Endothelial cell of umbilical vein (primary cell): ENCODE results near the gene STK40. TPM values are rescaled to one million over a fixed set of nuclear protein-coding genes. Genes with fewer than 3 reads are reported as not detected.

Source experiments
- BruUV-seq: library from RNA; stranded (reverse); fragments of 400-500 nt; replicated peaks from 2 replicates; lab custom pipeline; 2021; lab: Mats Ljungman, UMichigan
- CTCF ChIA-PET: fragments of 300-600, 350-600 bp; sonication (Branson Sonifier 250); formaldehyde crosslinking; loops from one replicate; lab custom pipeline; 2021; ENCODE audit warnings: antibody characterized with exemption, inconsistent platforms; lab: Charles Lee
- POLR2A ChIA-PET: fragments of 300-600, 350-600 bp; sonication (Branson Sonifier 250); formaldehyde crosslinking; loops from one replicate; lab custom pipeline; 2021; ENCODE audit warnings: antibody characterized with exemption, inconsistent platforms; lab: Charles Lee
- DNase-seq: peaks from one replicate; pipeline ENCODE4 v3.0.0-alpha.2; 2011; ENCODE audit warnings: low read depth, low spot score
- FAIRE-seq: peaks from 2 replicates; lab custom pipeline; 2011; peaks lifted over from hg19 to GRCh38; lab: Jason Lieb, UNC
- H2AFZ ChIP-seq: 2 replicates; pipeline ENCODE4 v1.6.0; 2012; ENCODE audit warnings: low read depth, low read length, control low read depth, inconsistent platforms
- H3K27ac ChIP-seq: 2 replicates; pipeline ENCODE4 v1.5.1; 2011; ENCODE audit warnings: low read depth, mild to moderate bottlenecking, control low read depth, low read length, moderate library complexity; ENCODE audit not compliant: insufficient read depth
- H3K27me3 ChIP-seq, 2 experiments: 2 replicates each; pipeline versions ENCODE4 v1.6.0 to v1.6.1; 2011; ENCODE audit warnings: low read length in 2 of 2, mixed read lengths in 1 of 2; ENCODE audit not compliant: control insufficient read depth in 2 of 2, insufficient read depth in 2 of 2
- H3K36me3 ChIP-seq, 2 experiments: 2 replicates in 1 of 2; 3 replicates in 1 of 2; pipeline ENCODE4 v1.5.1; 2011; ENCODE audit warnings: low read length in 2 of 2, mild to moderate bottlenecking in 1 of 2, moderate library complexity in 1 of 2; ENCODE audit not compliant: control insufficient read depth in 2 of 2, insufficient read depth in 2 of 2; ENCODE audit errors: extremely low read depth in 1 of 2
- H3K4me1 ChIP-seq: 3 replicates; pipeline ENCODE4 v1.5.1; 2011; ENCODE audit warnings: mild to moderate bottlenecking, low read length; ENCODE audit not compliant: control insufficient read depth, insufficient read depth; ENCODE audit errors: extremely low read depth
- H3K4me2 ChIP-seq: 2 replicates; pipeline ENCODE4 v1.6.1; 2011; ENCODE audit warnings: low read length, control low read depth, mixed read lengths; ENCODE audit not compliant: insufficient read depth
- H3K4me3 ChIP-seq, 3 experiments: fragments of 200-600 bp in 1 of 3; sonication (generic), shearing (Covaris generic) in 1 of 3; replicated peaks in 1 of 3; 2 replicates each; pipeline ENCODE4 v1.5.1; 2011 to 2016; ENCODE audit warnings: control low read depth in 3 of 3, low read length in 3 of 3, mild to moderate bottlenecking in 2 of 3, inconsistent platforms in 1 of 3, low read depth in 1 of 3, moderate library complexity in 1 of 3; ENCODE audit not compliant: insufficient read depth in 1 of 3
- H3K79me2 ChIP-seq: 2 replicates; pipeline ENCODE4 v1.6.0; 2012; ENCODE audit warnings: low read length, inconsistent platforms; ENCODE audit not compliant: control insufficient read depth, insufficient read depth
- H3K9ac ChIP-seq: replicated peaks from 2 replicates; pipeline ENCODE3; 2011; ENCODE audit warnings: low read length, control low read depth; ENCODE audit not compliant: insufficient read depth; ENCODE audit errors: extremely low read depth
- H3K9me1 ChIP-seq: replicated peaks from 3 replicates; pipeline ENCODE4 v1.6.0; 2011; ENCODE audit warnings: mild to moderate bottlenecking, low read length; ENCODE audit not compliant: control insufficient read depth, insufficient read depth; ENCODE audit errors: extremely low read depth
- H3K9me3 ChIP-seq: replicated peaks from 2 replicates; pipeline ENCODE4 v1.5.1; 2012; ENCODE audit warnings: low read length, inconsistent platforms; ENCODE audit not compliant: control insufficient read depth, insufficient read depth
- H4K20me1 ChIP-seq: replicated peaks from 2 replicates; pipeline ENCODE3; 2011; ENCODE audit warnings: mild to moderate bottlenecking, low read length; ENCODE audit not compliant: control insufficient read depth, insufficient read depth; ENCODE audit errors: extremely low read depth
- JUN ChIP-seq: IDR thresholded peaks from 2 replicates; pipeline ENCODE4 v1.6.1; 2011; ENCODE audit warnings: borderline replicate concordance, low read depth; ENCODE audit not compliant: insufficient read length, insufficient read depth
- POLR2AphosphoS5 ChIP-seq: IDR thresholded peaks from 2 replicates; pipeline ENCODE4 v1.6.1; 2012; ENCODE audit warnings: low read depth, mild to moderate bottlenecking, control low read depth, low read length, moderate library complexity; ENCODE audit not compliant: insufficient read depth
- dilution Hi-C: fragments of 300-500 bp; cut with MboI; formaldehyde crosslinking; loops from one replicate; pipeline ENCODE4 v1.15.0; 2019; ENCODE audit warnings: low sequenced_read_pairs; ENCODE audit not compliant: extremely low pct_ligation_motif_present
- intact Hi-C: fragments of 100-400 bp; cut with micrococcal nuclease; formaldehyde crosslinking; loops from one replicate; pipeline ENCODE4 v1.10.0; 2022
- polyA plus RNA-seq, 4 experiments: library from polyadenylated mRNA; depleted of rRNA in 3 of 4; stranded (reverse) in 3 of 4; unstranded in 1 of 4; fragments of >200 nt; gene quantifications; 2 replicates each; pipeline versions ENCODE4 v1.2.1 to v1.2.3, GENCODE V29; 2011 to 2012; ENCODE audit warnings: missing spikeins in 1 of 4
- total RNA-seq: library from RNA; stranded (reverse); gene quantifications from 2 replicates; pipeline ENCODE4 v1.2.3, GENCODE V29; 2021
- TF ChIP-seq, protein P1 (sequence below), 2 donors: IDR thresholded peaks; 1 replicate in 1 of 2; 2 replicates in 1 of 2; pipeline ENCODE4 v1.5.1; 2011; ENCODE audit warnings: low read length in 2 of 2, mild to moderate bottlenecking in 2 of 2, moderate library complexity in 2 of 2, control low read depth in 1 of 2, inconsistent platforms in 1 of 2, low read depth in 1 of 2; ENCODE audit not compliant: insufficient read depth in 1 of 2; ENCODE audit errors: extremely low read depth in 1 of 2

STK40 gene
- total and polyA plus RNA-seq, 2 donors (not counting 3 experiments of a cell fraction or from before 2014, with no cell fraction given): 20.8 to 36.8 TPM

DNA sequence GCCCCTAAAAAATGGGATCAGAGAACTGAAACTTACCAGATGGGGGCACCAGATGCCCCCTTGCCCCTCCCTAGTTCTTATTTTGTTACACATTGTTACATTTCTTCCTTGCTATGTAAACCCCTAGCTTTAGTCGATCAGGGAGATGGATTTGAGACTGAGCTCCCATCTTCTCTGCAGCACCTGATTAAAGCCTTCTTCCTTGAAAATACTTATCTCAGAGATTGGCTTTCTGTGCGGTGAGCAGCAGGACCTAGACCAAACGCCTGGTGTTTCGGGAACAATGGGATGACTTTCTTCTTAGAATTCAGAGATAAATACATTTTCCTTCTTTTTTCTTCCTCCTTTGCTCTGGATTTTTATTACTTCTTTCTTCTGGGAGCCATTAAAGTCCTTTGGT, 28.7 kb upstream of the STK40 start:
- H3K9me3 ChIP-seq: no peaks in the 10 kb centered on the region
- FAIRE-seq (no peak), DNase-seq (no peak)
- no peaks in the 10 kb centered on the region for H3K79me2 ChIP-seq
- ChIA-PET POLR2A (no interaction called here), CTCF (interaction anchor here (3.2 kb wide), 1 partner anchor 72 kb away, joined by 28 read pairs; no protein-coding TSS in a partner anchor)
- H3K9me1 ChIP-seq: no peaks in the 10 kb centered on the region
- no peaks in the 10 kb centered on the region for H3K36me3 ChIP-seq
- no TSS peak for BruUV-seq
- no peak overlapping the region for H3K27ac ChIP-seq
- intact Hi-C loops (no loop called here), dilution Hi-C loops (no loop called here)
- no peak overlapping the region for H3K9ac ChIP-seq
- no peak overlapping the region for H2AFZ ChIP-seq
- no peak overlapping the region for H3K4me2 ChIP-seq
- no peaks in the 10 kb centered on the region for H3K4me1 ChIP-seq
- no peaks in the 10 kb centered on the region for H3K27me3 ChIP-seq
- no peak overlapping the region for H3K4me3 ChIP-seq
- no peak for TF ChIP-seq POLR2AphosphoS5
- TF ChIP-seq JUN: no peak
- TF ChIP-seq, protein P1, sequence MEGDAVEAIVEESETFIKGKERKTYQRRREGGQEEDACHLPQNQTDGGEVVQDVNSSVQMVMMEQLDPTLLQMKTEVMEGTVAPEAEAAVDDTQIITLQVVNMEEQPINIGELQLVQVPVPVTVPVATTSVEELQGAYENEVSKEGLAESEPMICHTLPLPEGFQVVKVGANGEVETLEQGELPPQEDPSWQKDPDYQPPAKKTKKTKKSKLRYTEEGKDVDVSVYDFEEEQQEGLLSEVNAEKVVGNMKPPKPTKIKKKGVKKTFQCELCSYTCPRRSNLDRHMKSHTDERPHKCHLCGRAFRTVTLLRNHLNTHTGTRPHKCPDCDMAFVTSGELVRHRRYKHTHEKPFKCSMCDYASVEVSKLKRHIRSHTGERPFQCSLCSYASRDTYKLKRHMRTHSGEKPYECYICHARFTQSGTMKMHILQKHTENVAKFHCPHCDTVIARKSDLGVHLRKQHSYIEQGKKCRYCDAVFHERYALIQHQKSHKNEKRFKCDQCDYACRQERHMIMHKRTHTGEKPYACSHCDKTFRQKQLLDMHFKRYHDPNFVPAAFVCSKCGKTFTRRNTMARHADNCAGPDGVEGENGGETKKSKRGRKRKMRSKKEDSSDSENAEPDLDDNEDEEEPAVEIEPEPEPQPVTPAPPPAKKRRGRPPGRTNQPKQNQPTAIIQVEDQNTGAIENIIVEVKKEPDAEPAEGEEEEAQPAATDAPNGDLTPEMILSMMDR (IDR thresholded peaks at IDR 0.05; ENCODE audit: extremely low read depth in 1 of 2, insufficient read depth in 1 of 2, low read depth in 1 of 2, low read length in 2 of 2): no peak
- H4K20me1 ChIP-seq: no peaks in the 10 kb centered on the region
